HEK293 (cell line): ENCODE results near the gene TRIM9.

ENCODE experiments used
- RBAK ChIP-seq: fragments of 450-650 bp; formaldehyde crosslinking; IDR thresholded peaks from 2 replicates; pipeline ENCODE4 v1.5.1; 2016; ENCODE audit warnings: missing biosample characterization, missing genetic modification characterization
- TCF7L2 ChIP-seq: IDR thresholded peaks from 2 replicates; pipeline ENCODE4 v1.6.1; 2011; ENCODE audit warnings: low read depth, mild to moderate bottlenecking, inconsistent platforms, low read length, moderate library complexity, borderline replicate concordance
- YY1 ChIP-seq: fragments of 450-650 bp; formaldehyde crosslinking; IDR thresholded peaks from 2 replicates; pipeline ENCODE4 v1.5.1; 2018; ENCODE audit warnings: missing biosample characterization, missing genetic modification characterization
- ZBTB7A ChIP-seq: fragments of 450-650 bp; formaldehyde crosslinking; IDR thresholded peaks from 2 replicates; pipeline ENCODE4 v1.5.1; 2016; ENCODE audit warnings: low read depth, missing biosample characterization, missing genetic modification characterization
- ZNF169 ChIP-seq: fragments of 450-650 bp; formaldehyde crosslinking; IDR thresholded peaks from 2 replicates; pipeline ENCODE4 v1.5.1; 2016; ENCODE audit warnings: missing biosample characterization, missing genetic modification characterization
- ZNF76 ChIP-seq: fragments of 450-650 bp; formaldehyde crosslinking; IDR thresholded peaks from 2 replicates; pipeline ENCODE4; 2016; ENCODE audit warnings: low read depth, missing biosample characterization, missing genetic modification characterization, borderline replicate concordance
- ZNF768 ChIP-seq: fragments of 450-650 bp; formaldehyde crosslinking; IDR thresholded peaks from 2 replicates; pipeline ENCODE4 v1.5.1; 2018; ENCODE audit warnings: missing biosample characterization, mild to moderate bottlenecking, missing genetic modification characterization
- TF ChIP-seq, protein P1 (sequence below): fragments of 450-650 bp; formaldehyde crosslinking; IDR thresholded peaks from 2 replicates; pipeline ENCODE4 v1.5.1; 2016; ENCODE audit warnings: missing biosample characterization, missing genetic modification characterization

DNA sequence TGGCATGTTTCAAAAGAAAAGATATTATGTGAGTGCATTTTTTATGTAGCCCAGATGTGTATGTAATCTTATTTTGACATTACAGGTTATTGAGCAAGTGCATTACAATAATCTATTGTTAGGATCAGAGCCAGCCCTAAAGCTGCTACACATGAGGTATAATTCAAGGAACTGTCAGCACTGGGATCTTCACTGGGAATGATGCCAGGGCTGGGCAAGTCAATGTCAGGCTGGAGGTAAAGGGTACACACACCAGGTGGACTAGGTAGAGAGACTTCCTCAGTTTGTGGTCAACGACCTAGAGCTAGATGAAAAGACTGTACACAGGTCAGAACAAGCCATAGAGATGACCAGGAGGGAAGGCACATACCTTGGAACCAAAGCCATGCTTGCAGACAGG is 15.4 kb downstream of the TRIM9 start:
- TF ChIP-seq, protein P1, sequence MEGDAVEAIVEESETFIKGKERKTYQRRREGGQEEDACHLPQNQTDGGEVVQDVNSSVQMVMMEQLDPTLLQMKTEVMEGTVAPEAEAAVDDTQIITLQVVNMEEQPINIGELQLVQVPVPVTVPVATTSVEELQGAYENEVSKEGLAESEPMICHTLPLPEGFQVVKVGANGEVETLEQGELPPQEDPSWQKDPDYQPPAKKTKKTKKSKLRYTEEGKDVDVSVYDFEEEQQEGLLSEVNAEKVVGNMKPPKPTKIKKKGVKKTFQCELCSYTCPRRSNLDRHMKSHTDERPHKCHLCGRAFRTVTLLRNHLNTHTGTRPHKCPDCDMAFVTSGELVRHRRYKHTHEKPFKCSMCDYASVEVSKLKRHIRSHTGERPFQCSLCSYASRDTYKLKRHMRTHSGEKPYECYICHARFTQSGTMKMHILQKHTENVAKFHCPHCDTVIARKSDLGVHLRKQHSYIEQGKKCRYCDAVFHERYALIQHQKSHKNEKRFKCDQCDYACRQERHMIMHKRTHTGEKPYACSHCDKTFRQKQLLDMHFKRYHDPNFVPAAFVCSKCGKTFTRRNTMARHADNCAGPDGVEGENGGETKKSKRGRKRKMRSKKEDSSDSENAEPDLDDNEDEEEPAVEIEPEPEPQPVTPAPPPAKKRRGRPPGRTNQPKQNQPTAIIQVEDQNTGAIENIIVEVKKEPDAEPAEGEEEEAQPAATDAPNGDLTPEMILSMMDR (tag by site-specific recombination) = no peak
- TF ChIP-seq ZNF169 (tag by site-specific recombination) = no peak
- TF ChIP-seq RBAK (tag by site-specific recombination) = no peak
- no peak for TF ChIP-seq ZNF768
- no peak for TF ChIP-seq ZNF76
- no peak for TF ChIP-seq ZBTB7A (tag by site-specific recombination)
- no peak for TF ChIP-seq YY1
- TF ChIP-seq TCF7L2 = no peak
